Measurements from ENCODE around the gene LRTM2. TPM values are rescaled to one million over a fixed set of nuclear protein-coding genes. Genes with fewer than 3 reads are reported as not detected.

LRTM2 gene
- total and polyA plus RNA-seq, 7 experiments from 2014 or later, result 0.12 TPM; not detected in 6

DNA sequence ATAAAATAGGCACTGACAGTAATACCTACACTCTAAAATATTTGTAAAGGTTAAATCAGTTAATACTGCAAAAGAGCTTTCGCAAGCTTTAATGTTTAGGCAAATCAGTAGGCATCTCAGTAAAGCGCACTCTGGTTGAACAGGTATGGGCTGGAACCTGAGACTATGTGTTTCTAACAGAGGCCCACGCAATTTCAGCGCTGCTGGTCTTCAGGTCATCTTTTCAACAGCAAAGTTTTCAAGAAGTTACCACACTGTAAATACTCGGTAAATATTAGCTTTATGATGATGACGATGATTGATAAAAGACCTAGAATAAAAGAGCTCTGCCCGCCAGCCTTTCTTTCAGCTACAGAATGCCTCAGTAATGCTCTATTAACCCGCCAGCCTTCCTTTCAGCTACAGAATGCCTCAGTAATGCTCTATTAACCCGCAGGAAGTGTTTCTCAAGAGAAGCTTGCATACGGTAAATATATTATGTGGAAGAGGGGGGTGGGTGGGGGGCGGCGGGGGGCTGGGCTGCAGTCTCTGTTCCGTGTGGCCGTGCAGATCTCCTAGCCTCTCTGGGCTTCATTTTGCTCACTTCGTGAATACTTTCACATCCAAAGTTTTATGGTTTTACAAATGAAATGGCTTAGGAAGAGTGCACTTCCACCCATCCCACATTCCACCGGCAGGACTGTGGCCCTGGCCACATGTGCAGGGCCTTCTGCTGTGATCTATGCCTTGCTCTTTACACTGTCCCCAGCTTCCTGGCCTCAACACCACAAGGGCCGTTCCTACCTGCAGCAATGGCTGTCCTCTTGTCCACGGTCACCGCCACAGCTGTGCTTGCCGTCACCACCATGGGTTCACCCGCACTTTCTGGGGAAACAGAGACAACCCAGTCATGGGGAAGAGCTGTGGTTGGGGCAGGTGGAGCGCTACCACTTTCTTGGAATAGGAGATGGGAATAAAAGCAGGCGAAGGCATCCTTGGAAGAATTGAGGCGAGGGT lies 19.9 kb downstream of the LRTM2 start:
- H3K4me1 Mint-ChIP-seq, result peaks cover 0 to 2% (median 0%) of the 10 kb centered on the region in 7 donors
- CTCF ChIA-PET, result interaction anchor here (0.6 to 1.5 kb wide), 2 partner anchors 100 to 176 kb away, joined by 3 read pairs; no protein-coding TSS in a partner anchor
- H3K36me3 Mint-ChIP-seq, result no peaks in the 10 kb centered on the region
- Histone ChIP-seq H3K27ac (ENCODE audit: low read depth, low read length) (no peak overlapping the region), H3K27me3 (ENCODE audit: control insufficient read depth in 2 of 2, insufficient read depth in 2 of 2, low read length in 2 of 2) (no peaks in the 10 kb centered on the region), H3K9me3 (ENCODE audit: control insufficient read depth in 2 of 3, low read length in 3 of 3) (no peaks in the 10 kb centered on the region), H3K4me3 (ENCODE audit: low read length) (no peak overlapping the region), H3K4me1 (ENCODE audit: control insufficient read depth in 2 of 2, insufficient read depth in 2 of 2, low read length in 2 of 2) (no peaks in the 10 kb centered on the region), H3K36me3 (ENCODE audit: control insufficient read depth in 2 of 3, insufficient read depth in 3 of 3, low read length in 3 of 3) (no peaks in the 10 kb centered on the region)
- no peak for DNase-seq
- no peak for ATAC-seq
- peaks cover 0 to 13% (median 0%) of the 10 kb centered on the region in 5 donors for H3K27me3 Mint-ChIP-seq
- intact Hi-C loops (cut with micrococcal nuclease), result no loop called here
- H3K9me3 Mint-ChIP-seq, result no peaks in the 10 kb centered on the region
- no peak overlapping the region for H3K4me3 Mint-ChIP-seq
- POLR2A ChIA-PET, result no interaction called here
- no peak overlapping the region for H3K27ac Mint-ChIP-seq

DNA sequence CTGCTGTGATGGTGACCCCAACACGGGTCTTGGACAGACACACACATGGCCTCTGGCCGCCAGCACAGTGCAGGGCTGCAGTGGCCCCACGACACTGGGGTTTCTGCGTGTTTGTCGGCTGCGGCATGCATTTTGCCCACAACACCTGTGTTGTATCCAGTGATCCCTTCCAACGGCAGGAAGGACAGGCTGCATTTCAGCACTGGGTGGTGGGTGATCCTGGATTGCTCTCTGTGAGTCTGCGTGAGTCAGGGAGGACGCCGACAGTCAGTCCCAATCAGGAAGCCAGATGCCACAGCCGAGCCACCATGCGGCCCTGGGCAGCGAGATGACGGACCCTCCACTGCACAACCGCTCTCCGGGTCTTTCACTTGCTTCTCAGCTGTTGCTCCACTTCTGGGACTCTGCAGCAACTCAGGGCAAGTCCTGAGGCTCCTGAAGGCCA lies 20.6 kb downstream of the LRTM2 start:
- Mint-ChIP-seq H3K36me3 (no peaks in the 10 kb centered on the region), H3K27ac (peak overlapping the region in 1 of 9 donors; percentile 30), H3K4me1 (peaks cover 0 to 2% (median 0%) of the 10 kb centered on the region in 7 donors), H3K27me3 (peaks cover 0 to 13% (median 0%) of the 10 kb centered on the region in 5 donors), H3K9me3 (no peaks in the 10 kb centered on the region), H3K4me3 (no peak overlapping the region)
- ChIA-PET CTCF (no interaction called here), POLR2A (no interaction called here)
- no peak for DNase-seq
- Histone ChIP-seq H3K27me3 (ENCODE audit: control insufficient read depth in 2 of 2, insufficient read depth in 2 of 2, low read length in 2 of 2) (no peaks in the 10 kb centered on the region), H3K9me3 (ENCODE audit: control insufficient read depth in 2 of 3, low read length in 3 of 3) (no peaks in the 10 kb centered on the region), H3K36me3 (ENCODE audit: control insufficient read depth in 2 of 3, insufficient read depth in 3 of 3, low read length in 3 of 3) (no peaks in the 10 kb centered on the region), H3K4me3 (ENCODE audit: low read length) (no peak overlapping the region), H3K4me1 (ENCODE audit: control insufficient read depth in 2 of 2, insufficient read depth in 2 of 2, low read length in 2 of 2) (no peaks in the 10 kb centered on the region), H3K27ac (ENCODE audit: low read depth, low read length) (no peak overlapping the region)
- ATAC-seq, result no peak
- intact Hi-C loops (cut with micrococcal nuclease), result no loop called here

DNA sequence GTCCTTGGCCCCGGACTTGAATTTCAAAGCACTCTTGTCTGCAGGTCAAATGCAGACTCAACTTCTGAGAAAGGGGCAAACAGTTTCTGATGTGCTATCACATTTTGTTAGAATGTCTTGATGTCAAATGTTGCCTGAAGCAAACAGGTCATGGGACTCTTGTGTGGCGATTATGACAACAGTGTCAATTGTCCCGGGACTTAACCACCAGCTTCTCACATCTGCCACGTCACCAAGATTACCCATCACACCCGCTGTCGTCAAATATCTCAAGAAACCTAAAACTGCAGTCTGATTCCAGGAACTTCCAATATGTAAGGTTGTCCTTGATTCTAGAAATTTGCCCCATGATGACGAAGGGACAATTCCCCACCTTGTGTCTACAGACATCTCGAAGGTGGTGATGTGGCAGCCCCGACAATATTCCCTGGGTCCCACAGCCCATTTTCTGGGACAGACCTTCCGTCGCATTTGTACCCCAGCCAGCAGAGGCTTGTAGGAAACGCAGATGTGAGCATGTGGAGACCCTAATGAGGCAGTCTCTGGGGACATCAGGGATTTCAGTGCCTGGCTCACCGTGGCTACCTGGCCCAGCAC lies 21.3 kb downstream of the LRTM2 start:
- intact Hi-C loops (cut with micrococcal nuclease), result no loop called here
- no peak for DNase-seq
- H3K4me3 ChIP-seq (ENCODE audit: low read length), result no peak overlapping the region
- no peaks in the 10 kb centered on the region for H3K4me1 ChIP-seq (ENCODE audit: control insufficient read depth in 2 of 2, insufficient read depth in 2 of 2, low read length in 2 of 2)
- H3K27me3 Mint-ChIP-seq, result peaks cover 0 to 13% (median 0%) of the 10 kb centered on the region in 5 donors
- no peaks in the 10 kb centered on the region for H3K27me3 ChIP-seq (ENCODE audit: control insufficient read depth in 2 of 2, insufficient read depth in 2 of 2, low read length in 2 of 2)
- no peak overlapping the region for H3K4me3 Mint-ChIP-seq
- H3K27ac Mint-ChIP-seq, result peak overlapping the region in 1 of 9 donors; percentile 30
- H3K36me3 Mint-ChIP-seq, result no peaks in the 10 kb centered on the region
- H3K36me3 ChIP-seq (ENCODE audit: control insufficient read depth in 2 of 3, insufficient read depth in 3 of 3, low read length in 3 of 3), result no peaks in the 10 kb centered on the region
- CTCF ChIA-PET, result no interaction called here
- no peak for ATAC-seq
- POLR2A ChIA-PET, result no interaction called here
- no peaks in the 10 kb centered on the region for H3K9me3 ChIP-seq (ENCODE audit: control insufficient read depth in 2 of 3, low read length in 3 of 3)
- no peaks in the 10 kb centered on the region for H3K9me3 Mint-ChIP-seq
- H3K4me1 Mint-ChIP-seq, result peaks cover 0 to 2% (median 0%) of the 10 kb centered on the region in 7 donors
- no peak overlapping the region for H3K27ac ChIP-seq (ENCODE audit: low read depth, low read length)

DNA sequence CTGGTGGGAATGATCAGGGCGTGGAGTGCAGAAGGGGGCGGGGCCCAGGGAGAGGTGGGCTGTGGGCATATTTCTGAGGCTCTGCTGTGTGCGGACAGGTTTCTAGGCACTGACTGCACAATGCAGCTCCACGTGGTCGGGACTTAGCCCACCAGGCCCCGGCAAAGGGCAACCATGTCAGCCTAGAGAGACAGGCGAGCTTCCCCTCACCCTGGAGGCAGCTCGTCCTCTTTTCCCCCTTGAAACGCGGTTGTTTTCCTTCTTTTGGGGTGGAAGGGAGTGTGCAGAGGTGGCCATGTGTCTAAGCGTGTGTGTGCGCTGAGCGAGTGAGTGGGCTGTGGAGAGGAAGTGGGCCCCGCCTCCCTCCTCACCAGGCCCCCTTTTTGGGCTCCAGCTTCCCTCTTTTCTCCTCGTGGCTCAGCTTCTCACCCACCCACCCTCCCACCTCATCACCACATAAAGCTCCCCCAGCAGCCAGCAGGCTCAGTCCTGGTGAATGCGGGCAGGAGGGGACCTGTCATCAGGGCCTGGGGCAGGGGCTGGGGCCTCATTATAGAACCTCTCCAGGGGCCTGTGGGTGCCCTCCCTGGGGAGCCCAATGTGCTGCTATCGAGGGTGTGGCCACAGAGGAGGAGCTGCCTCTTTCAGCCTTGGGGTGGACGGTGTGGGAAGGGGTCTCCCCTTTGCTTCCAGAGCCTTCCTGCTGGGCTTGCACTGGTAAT lies 22.0 kb downstream of the LRTM2 start:
- Mint-ChIP-seq H3K27me3 (peaks cover 0 to 13% (median 0%) of the 10 kb centered on the region in 5 donors), H3K36me3 (no peaks in the 10 kb centered on the region), H3K9me3 (no peaks in the 10 kb centered on the region), H3K4me1 (peaks cover 0 to 2% (median 0%) of the 10 kb centered on the region in 7 donors), H3K4me3 (no peak overlapping the region), H3K27ac (no peak overlapping the region)
- Histone ChIP-seq H3K4me1 (ENCODE audit: control insufficient read depth in 2 of 2, insufficient read depth in 2 of 2, low read length in 2 of 2) (no peaks in the 10 kb centered on the region), H3K4me3 (ENCODE audit: low read length) (no peak overlapping the region), H3K9me3 (ENCODE audit: control insufficient read depth in 2 of 3, low read length in 3 of 3) (no peaks in the 10 kb centered on the region), H3K27ac (ENCODE audit: low read depth, low read length) (no peak overlapping the region), H3K27me3 (ENCODE audit: control insufficient read depth in 2 of 2, insufficient read depth in 2 of 2, low read length in 2 of 2) (no peaks in the 10 kb centered on the region), H3K36me3 (ENCODE audit: control insufficient read depth in 2 of 3, insufficient read depth in 3 of 3, low read length in 3 of 3) (no peaks in the 10 kb centered on the region)
- ChIA-PET POLR2A (no interaction called here), CTCF (no interaction called here)
- no peak for DNase-seq
- intact Hi-C loops (cut with micrococcal nuclease), result no loop called here
- ATAC-seq, result peak; percentile 39

DNA sequence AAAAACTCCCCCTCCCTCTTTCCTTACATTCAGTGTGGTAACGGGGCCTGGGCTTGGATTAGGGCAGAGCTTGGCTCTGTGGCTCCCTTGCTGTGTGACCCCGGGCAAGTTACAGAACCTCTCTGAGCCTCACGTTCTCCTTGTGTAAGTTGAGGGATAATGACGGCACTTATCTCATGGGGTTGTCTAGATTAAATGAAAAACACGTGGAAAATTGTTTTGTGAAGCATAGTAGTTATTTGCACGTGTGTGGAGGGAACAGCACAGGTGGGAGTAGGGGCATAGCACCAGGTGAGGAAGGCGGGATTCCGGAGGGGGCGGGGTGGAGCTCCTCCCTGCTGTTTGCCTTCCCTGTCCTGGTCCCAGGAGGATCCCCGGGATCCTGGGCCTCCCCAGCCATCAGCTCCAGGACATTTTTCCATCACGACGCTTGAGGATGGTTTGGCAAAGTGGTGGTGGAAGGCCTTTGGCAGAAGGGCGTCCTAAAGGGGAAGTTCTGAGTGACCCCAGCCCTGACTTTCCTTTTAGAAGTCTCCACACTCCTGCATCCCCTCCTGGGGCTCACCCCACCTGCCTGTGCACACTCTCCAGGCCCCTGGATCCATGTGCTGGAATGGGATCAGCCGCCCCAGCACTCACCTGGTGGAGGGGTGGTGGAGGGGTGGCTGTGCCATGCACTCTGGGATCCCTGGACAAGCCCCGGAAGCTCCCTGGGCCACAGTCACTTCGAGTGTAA lies 22.7 kb downstream of the LRTM2 start:
- no peak for DNase-seq
- ChIA-PET POLR2A (no interaction called here), CTCF (no interaction called here)

DNA sequence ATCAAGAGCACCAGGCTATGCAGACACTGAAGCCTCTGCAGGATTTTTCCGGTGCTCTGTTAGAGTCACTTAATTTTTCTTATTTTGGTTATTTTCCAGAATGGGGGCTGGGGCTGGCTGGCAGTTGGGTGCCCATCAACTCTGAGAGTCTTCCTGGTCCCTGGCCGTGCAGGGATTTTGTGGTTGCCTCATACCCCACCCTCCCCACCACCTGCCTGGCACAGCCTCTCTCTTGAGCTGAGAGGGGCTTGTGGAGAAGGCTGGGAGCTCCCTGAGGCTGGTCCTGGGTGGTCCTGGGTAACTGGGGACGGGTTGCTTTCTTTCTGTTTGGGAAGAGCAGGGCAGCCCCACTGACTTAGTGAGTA lies 23.3 kb downstream of the LRTM2 start:
- Histone ChIP-seq H3K9me3 (ENCODE audit: control insufficient read depth in 2 of 3, low read length in 3 of 3) (no peaks in the 10 kb centered on the region), H3K27me3 (ENCODE audit: control insufficient read depth in 2 of 2, insufficient read depth in 2 of 2, low read length in 2 of 2) (no peaks in the 10 kb centered on the region), H3K27ac (ENCODE audit: low read depth, low read length) (no peak overlapping the region), H3K4me3 (ENCODE audit: low read length) (no peak overlapping the region), H3K4me1 (ENCODE audit: control insufficient read depth in 2 of 2, insufficient read depth in 2 of 2, low read length in 2 of 2) (no peaks in the 10 kb centered on the region), H3K36me3 (ENCODE audit: control insufficient read depth in 2 of 3, insufficient read depth in 3 of 3, low read length in 3 of 3) (no peaks in the 10 kb centered on the region)
- POLR2A ChIA-PET, result no interaction called here
- CTCF ChIA-PET, result no interaction called here
- H3K9me3 Mint-ChIP-seq, result no peaks in the 10 kb centered on the region
- peaks cover 0 to 2% (median 0%) of the 10 kb centered on the region in 7 donors for H3K4me1 Mint-ChIP-seq
- no peaks in the 10 kb centered on the region for H3K36me3 Mint-ChIP-seq
- no peak overlapping the region for H3K27ac Mint-ChIP-seq
- H3K4me3 Mint-ChIP-seq, result no peak overlapping the region
- H3K27me3 Mint-ChIP-seq, result peaks cover 0 to 13% (median 0%) of the 10 kb centered on the region in 5 donors
- no peak for ATAC-seq
- DNase-seq, result no peak
- intact Hi-C loops (cut with micrococcal nuclease), result no loop called here

More for the DNA sequence above, 22.7 kb downstream of the LRTM2 start:
- Histone ChIP-seq H3K36me3 (ENCODE audit: control insufficient read depth in 2 of 3, insufficient read depth in 3 of 3, low read length in 3 of 3) (no peaks in the 10 kb centered on the region), H3K4me1 (ENCODE audit: control insufficient read depth in 2 of 2, insufficient read depth in 2 of 2, low read length in 2 of 2) (no peaks in the 10 kb centered on the region), H3K4me3 (ENCODE audit: low read length) (no peak overlapping the region), H3K27ac (ENCODE audit: low read depth, low read length) (no peak overlapping the region), H3K9me3 (ENCODE audit: control insufficient read depth in 2 of 3, low read length in 3 of 3) (no peaks in the 10 kb centered on the region), H3K27me3 (ENCODE audit: control insufficient read depth in 2 of 2, insufficient read depth in 2 of 2, low read length in 2 of 2) (no peaks in the 10 kb centered on the region)
- no peak for ATAC-seq
- Mint-ChIP-seq H3K27me3 (peaks cover 0 to 13% (median 0%) of the 10 kb centered on the region in 5 donors), H3K9me3 (no peaks in the 10 kb centered on the region), H3K36me3 (no peaks in the 10 kb centered on the region), H3K27ac (no peak overlapping the region), H3K4me1 (peaks cover 0 to 2% (median 0%) of the 10 kb centered on the region in 7 donors), H3K4me3 (no peak overlapping the region)
- intact Hi-C loops (cut with micrococcal nuclease), result no loop called here
